ENCODE results near the gene IFFO2.

DNA sequence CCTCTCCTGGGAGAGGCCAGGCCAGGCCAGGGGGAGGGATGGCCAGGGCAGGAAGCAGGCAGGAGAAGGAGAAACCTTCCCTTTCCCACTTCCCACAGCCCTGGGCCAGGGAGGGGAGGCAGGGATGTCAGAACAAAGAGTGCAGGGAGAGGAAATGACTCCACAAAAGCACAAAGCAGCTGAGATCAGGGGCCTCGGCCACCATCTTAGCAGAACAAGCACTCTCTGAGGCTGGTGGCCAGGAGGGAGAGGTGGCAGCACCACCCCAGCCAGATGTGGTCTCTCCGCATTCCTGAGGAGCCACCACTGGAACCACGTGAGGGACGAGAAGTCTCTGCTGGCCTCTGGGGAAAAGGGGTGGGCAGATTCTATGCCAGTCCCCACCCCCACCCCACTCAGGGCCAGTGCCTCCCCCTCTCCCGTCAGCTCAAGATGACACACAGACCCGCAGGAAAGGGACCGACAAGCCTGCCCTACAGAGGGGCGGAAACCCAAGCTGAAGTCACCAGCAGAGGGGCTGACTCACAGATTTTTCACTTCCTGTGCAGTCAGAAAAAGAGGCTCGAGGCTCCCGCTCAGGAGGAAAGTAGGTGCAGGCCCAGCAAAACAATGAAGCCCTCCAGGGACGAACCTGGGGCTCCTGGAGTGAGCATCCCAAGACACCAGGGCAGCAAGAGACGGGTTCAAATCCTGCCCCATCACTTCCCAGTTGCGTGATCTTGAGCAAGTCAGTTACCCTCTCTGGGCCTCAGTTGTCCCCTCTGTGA, 30.0 kb downstream of the IFFO2 start:
- TF ChIP-seq, protein P1, sequence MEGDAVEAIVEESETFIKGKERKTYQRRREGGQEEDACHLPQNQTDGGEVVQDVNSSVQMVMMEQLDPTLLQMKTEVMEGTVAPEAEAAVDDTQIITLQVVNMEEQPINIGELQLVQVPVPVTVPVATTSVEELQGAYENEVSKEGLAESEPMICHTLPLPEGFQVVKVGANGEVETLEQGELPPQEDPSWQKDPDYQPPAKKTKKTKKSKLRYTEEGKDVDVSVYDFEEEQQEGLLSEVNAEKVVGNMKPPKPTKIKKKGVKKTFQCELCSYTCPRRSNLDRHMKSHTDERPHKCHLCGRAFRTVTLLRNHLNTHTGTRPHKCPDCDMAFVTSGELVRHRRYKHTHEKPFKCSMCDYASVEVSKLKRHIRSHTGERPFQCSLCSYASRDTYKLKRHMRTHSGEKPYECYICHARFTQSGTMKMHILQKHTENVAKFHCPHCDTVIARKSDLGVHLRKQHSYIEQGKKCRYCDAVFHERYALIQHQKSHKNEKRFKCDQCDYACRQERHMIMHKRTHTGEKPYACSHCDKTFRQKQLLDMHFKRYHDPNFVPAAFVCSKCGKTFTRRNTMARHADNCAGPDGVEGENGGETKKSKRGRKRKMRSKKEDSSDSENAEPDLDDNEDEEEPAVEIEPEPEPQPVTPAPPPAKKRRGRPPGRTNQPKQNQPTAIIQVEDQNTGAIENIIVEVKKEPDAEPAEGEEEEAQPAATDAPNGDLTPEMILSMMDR (IDR thresholded peaks at IDR 0.05) = no peak
- TF ChIP-seq POLR2A (IDR thresholded peaks at IDR 0.05) = peak in 1 of 4 donors; percentile 35

All from esophagus squamous epithelium (tissue), 4 donors.